ENCODE measurements around the gene CEPT1.
A peak's percentile ranks its signal among the peaks of the same experiment; 100 is the strongest.

CEPT1 gene

DNA sequence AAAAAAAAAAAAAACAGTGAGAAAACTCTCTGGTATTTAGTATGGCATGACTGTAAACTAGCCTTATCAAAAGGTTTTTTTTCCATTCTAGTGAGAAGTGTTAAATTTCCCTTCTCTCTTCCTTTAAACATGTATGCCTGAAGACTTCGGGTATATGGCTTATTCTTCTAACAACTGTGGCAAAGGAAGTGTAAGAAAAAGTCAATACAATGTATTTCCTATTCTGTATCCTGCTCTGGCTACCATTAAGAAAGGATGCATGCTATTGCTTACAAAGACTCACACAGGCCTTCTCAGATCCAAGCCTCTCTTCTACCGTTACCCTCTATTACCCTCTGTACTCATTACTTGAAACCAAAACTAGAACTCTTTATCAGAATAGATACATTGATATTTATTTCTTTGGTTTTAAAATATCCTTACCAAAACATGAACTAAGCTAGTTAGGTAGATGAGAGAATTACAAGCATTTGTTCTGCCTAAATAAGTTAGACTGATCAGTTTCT is 8.4 kb downstream of the CEPT1 start:
- FAIRE-seq (no peak), DNase-seq (ENCODE audit: insufficient read length) (no peak)

DNA sequence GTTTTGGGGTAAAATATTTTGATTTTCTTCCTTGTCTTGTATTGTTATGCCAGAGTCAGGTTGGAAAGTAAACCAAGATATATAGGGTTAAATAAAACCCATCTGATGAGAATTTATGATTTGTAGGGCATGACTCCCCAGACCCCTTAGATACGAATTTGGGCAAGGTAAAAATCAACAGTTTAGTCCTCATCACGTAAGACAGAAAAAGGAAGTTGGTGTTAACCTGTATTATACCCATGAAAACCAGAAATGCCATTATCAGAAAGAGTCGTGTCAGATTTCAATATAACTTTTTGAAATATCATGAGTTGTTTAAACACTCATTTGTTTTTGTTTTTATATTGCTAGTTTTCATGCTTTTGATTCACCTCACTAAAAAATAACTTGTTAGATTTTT is 11.8 kb downstream of the CEPT1 start:
- FAIRE-seq (no peak), DNase-seq (ENCODE audit: insufficient read length) (no peak)
- TF ChIP-seq TAF1 (IDR thresholded peaks at IDR 0.05; ENCODE audit: borderline replicate concordance, low read depth, low read length) = no peak
- no peak for TF ChIP-seq POLR2AphosphoS5 (IDR thresholded peaks at IDR 0.05; ENCODE audit: low read depth, low read length)
- TF ChIP-seq POLR2A (IDR thresholded peaks at IDR 0.05; ENCODE audit: low read depth, low read length) = no peak

More for the DNA sequence above, 8.4 kb downstream of the CEPT1 start:
- TF ChIP-seq POLR2A (IDR thresholded peaks at IDR 0.05; ENCODE audit: low read depth, low read length) (no peak), TAF1 (IDR thresholded peaks at IDR 0.05; ENCODE audit: borderline replicate concordance, low read depth, low read length) (no peak), POLR2AphosphoS5 (IDR thresholded peaks at IDR 0.05; ENCODE audit: low read depth, low read length) (no peak)

DNA sequence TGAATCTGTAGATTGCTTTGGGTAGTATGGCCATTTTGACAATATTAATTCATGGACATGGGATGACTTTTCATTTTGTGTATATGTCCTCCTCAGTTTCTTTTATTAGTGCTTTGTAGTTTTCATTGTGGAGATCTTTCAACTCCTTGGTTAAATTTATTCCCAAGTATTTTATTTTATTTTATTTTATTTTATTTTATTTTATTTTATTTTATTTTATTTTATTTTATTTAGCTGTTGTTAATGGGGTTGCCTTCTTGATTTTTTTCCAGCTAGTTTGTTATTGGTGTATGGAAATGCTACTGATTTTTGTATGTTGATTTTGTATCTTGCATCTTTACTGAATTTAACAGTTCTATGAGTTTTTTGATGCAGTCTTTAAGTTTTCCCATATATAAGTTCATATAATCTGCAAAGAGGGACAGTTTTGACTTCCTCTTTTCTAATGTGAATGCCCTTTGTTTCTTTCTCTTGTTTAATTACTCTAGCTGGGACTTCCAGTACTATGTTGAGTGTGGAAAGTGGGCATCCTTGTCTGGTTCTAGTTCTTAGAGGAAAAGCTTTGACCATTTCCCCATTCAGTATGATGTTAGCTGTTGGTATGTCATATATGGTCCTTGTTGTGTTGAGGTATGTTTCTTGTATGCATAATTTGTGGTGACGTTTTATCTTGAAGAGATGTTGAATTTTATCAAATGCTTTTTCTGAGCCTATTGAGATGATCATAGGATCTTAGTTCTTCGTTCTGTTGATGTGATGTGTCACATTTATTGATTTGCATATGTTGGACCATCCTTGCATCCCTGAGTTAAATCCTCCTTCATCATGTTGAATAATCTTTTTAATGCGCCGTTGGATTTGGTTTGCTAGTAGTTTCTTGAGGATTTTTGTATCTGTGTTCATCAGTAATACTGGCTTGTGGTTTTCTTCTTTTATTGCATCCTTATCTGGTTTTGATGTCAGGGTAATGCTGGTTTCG is 14.3 kb downstream of the CEPT1 start:
- FAIRE-seq = peak; percentile 50
- no peak for DNase-seq (ENCODE audit: insufficient read length)
- TF ChIP-seq POLR2A (IDR thresholded peaks at IDR 0.05; ENCODE audit: low read depth, low read length) (no peak), POLR2AphosphoS5 (IDR thresholded peaks at IDR 0.05; ENCODE audit: low read depth, low read length) (no peak), TAF1 (IDR thresholded peaks at IDR 0.05; ENCODE audit: borderline replicate concordance, low read depth, low read length) (no peak)

DNA sequence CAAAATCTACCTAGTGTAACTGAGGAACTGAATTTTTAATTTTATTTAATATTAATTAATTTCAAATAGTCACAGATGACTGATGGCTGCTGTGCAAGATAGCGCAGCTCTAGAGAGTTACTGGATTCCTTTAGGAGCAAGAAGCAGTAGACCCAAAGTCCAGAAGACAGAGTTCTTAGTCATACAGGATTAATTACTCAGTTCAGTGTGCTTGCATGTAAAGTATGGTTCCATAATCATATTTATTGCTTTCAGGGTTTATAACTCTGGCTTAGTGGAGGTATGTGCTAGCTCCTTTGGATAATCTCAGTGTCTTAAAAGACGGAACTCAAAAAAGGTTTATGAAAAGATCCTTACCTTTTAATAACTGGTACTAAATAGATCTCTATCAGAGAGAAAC is 17.4 kb downstream of the CEPT1 start:
- DNase-seq (ENCODE audit: insufficient read length) (no peak), FAIRE-seq (no peak)
- TF ChIP-seq POLR2A (IDR thresholded peaks at IDR 0.05; ENCODE audit: low read depth, low read length) (no peak), POLR2AphosphoS5 (IDR thresholded peaks at IDR 0.05; ENCODE audit: low read depth, low read length) (no peak), TAF1 (IDR thresholded peaks at IDR 0.05; ENCODE audit: borderline replicate concordance, low read depth, low read length) (no peak)

DNA sequence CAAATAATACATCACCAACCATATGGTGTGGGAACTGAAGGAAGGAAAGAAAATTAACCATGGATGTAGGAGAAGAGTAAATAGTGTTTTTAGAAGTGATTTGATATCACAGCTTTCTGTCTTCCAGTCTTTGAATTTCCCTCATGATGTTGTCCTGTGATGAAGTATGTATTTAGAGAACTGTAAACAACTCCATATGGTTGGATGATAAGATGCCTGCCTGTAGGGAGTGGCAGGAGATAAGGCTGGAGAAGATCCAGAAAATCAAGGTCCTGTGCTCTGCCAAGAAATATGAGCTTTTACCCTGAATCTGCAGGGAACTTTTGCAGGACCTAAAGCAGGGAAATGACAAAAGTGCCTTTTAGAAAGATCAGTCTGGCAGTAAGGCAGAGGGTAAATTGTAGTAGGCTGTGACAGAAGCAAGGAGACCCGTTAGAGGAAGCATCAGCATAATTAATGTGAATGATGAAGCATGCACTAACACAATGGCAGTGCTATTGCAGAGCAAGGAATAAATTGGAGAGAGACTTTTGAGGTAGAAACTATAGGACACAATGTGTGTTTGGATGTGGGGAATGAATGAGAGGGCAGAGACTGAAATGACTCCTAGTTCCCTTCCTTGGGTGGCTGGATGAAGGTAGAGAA is 21.9 kb downstream of the CEPT1 start:
- FAIRE-seq = peak; percentile 21
- DNase-seq (ENCODE audit: insufficient read length) = no peak

DNA sequence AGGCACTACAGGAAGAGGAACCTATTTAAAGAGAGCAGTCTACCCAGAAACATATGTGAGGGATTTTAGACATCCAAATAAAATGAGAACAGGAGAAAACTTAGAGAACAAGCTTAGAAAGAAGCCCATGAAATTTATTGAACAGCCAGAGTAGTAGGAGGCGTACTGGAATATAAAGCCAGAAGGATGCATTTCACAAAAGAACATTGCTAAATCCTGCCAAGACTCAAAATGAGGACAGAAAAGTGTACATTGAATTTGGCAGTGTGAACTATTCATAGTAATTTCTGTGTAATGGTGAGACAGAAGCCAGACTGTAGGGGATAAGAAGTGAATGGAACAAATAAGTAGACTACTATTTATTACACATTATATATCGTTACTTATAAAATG is 22.5 kb downstream of the CEPT1 start:
- TF ChIP-seq TAF1 (IDR thresholded peaks at IDR 0.05; ENCODE audit: borderline replicate concordance, low read depth, low read length) = no peak
- no peak for TF ChIP-seq POLR2AphosphoS5 (IDR thresholded peaks at IDR 0.05; ENCODE audit: low read depth, low read length)
- TF ChIP-seq POLR2A (IDR thresholded peaks at IDR 0.05; ENCODE audit: low read depth, low read length) = no peak
- FAIRE-seq (no peak), DNase-seq (ENCODE audit: insufficient read length) (no peak)

More for the DNA sequence above, 21.9 kb downstream of the CEPT1 start:
- no peak for TF ChIP-seq POLR2AphosphoS5 (IDR thresholded peaks at IDR 0.05; ENCODE audit: low read depth, low read length)

DNA sequence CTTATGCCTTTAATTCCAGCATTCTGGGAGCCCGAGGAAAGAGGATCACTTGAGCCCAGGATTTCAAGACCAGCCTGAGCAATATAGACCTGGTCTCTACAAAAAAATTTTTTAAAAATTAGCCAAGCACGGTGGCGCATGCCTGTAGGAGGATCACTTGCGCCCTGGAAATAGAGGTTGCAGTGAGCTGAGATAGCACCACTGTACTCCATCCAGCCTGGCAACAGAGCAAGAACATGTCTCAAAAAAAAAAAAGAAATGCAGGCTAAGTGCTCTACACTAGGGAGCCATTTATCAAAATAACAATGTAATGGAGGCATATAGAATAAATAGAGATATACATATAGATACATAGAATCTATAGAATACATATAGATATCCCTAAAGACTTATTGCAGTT is 23.3 kb downstream of the CEPT1 start:
- FAIRE-seq = no peak
- DNase-seq (ENCODE audit: insufficient read length) = no peak
- TF ChIP-seq POLR2AphosphoS5 (IDR thresholded peaks at IDR 0.05; ENCODE audit: low read depth, low read length) (no peak), TAF1 (IDR thresholded peaks at IDR 0.05; ENCODE audit: borderline replicate concordance, low read depth, low read length) (no peak), POLR2A (IDR thresholded peaks at IDR 0.05; ENCODE audit: low read depth, low read length) (no peak)

DNA sequence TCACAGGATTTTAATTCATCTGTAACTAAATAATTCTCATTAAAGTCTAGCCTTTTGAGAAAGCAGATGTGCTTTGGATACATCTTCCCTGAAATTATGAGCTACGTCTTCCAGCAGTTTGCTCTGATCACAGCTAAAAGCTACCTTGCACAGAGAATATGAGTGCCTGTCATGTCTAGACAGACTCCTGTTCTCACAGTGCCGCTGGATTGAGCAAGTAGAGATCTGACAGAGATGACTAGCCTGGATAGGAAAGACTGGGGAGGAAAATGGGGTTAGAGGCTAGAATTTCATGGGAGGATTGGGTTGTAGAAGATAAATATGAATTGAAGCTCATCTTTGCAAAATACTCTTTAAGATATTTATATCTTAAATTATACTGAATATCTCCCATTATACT is 24.1 kb downstream of the CEPT1 start:
- no peak for DNase-seq (ENCODE audit: insufficient read length)
- peak; percentile 46 for FAIRE-seq

DNA sequence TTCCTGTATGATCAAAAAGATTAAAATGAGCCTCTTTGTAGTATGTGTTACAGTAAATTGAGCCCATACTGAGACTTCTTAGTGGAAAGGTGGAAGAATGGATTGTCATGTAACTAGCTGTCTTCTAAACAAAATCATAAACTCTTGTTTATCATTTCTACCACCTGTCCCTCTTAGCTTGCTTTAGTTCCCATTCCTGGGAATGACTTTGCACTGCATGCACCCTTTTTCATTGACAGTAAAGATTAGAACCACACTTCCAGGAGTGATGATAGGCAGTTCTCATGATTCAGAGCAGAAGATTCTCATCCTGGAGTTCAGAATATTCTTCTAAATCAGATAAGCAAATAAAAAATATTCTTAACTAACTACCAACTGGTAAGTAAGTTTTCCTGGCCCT is 32.4 kb downstream of the CEPT1 start:
- DNase-seq (ENCODE audit: insufficient read length) = no peak
- TF ChIP-seq POLR2A (IDR thresholded peaks at IDR 0.05; ENCODE audit: low read depth, low read length) (no peak), TAF1 (IDR thresholded peaks at IDR 0.05; ENCODE audit: borderline replicate concordance, low read depth, low read length) (no peak), POLR2AphosphoS5 (IDR thresholded peaks at IDR 0.05; ENCODE audit: low read depth, low read length) (no peak)
- FAIRE-seq = no peak

More for the DNA sequence above, 24.1 kb downstream of the CEPT1 start:
- no peak for TF ChIP-seq POLR2AphosphoS5 (IDR thresholded peaks at IDR 0.05; ENCODE audit: low read depth, low read length)

DNA sequence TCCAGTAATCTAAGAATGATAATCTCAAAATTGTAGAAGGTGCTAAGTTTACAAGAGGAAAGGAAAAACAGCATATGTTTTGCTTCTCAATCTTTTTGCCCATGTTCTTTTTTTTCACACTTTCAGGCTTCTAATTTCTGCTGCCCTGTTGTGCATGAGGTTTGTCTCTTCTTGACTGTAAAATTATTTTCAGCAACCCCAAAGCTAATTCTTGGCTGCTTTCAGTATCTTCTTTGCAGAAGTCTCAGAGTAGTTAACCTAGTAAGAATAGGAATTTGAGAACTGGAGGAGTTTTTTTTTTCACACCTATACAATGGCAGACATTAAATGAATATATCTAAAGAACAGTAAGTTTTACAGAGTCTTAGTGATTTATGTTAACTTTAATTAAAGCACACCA is 34.0 kb downstream of the CEPT1 start:
- TF ChIP-seq TAF1 (IDR thresholded peaks at IDR 0.05; ENCODE audit: borderline replicate concordance, low read depth, low read length) (no peak), POLR2AphosphoS5 (IDR thresholded peaks at IDR 0.05; ENCODE audit: low read depth, low read length) (no peak), POLR2A (IDR thresholded peaks at IDR 0.05; ENCODE audit: low read depth, low read length) (no peak)
- DNase-seq (ENCODE audit: insufficient read length) (no peak), FAIRE-seq (peak; percentile 5)

DNA sequence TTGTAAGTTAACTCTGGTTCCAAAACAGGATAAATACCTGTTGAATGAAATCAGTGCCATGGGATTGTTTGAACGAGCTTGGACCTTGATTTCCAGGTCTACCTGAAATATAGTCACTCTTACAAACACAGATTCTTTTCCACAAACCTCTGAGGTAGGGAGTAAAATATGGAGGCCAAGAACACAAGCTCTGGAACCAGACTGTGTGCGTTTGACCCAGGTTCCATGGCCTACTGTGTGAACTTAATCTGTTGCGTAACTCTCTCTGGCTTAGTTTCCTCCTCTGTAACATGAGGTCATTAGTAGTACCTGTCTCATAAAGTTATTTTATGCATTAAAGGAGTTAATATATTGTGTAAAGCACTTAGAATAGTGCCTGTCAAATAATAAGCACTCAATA is 35.3 kb downstream of the CEPT1 start:
- DNase-seq (ENCODE audit: insufficient read length) (no peak), FAIRE-seq (no peak)
- TF ChIP-seq POLR2AphosphoS5 (IDR thresholded peaks at IDR 0.05; ENCODE audit: low read depth, low read length) = no peak
- no peak for TF ChIP-seq TAF1 (IDR thresholded peaks at IDR 0.05; ENCODE audit: borderline replicate concordance, low read depth, low read length)
- no peak for TF ChIP-seq POLR2A (IDR thresholded peaks at IDR 0.05; ENCODE audit: low read depth, low read length)

DNA sequence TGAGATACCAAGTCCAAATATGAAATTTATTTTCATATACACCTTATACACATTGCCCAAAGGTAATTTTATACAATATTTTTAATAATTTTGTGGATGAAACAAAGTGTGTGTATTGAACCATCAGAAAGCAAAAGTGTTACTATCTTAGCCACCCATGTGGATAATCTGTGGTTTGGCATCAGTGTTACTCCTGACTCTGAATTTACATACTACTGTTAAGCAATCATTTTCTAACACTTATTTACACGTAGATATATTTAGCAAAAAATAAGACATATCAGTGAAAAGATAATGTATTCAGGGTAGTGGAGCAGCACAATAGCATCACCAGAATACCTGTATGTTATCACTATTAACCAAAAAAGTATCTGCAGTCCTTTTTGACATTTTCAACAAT is 36.7 kb downstream of the CEPT1 start:
- no peak for DNase-seq (ENCODE audit: insufficient read length)
- TF ChIP-seq POLR2AphosphoS5 (IDR thresholded peaks at IDR 0.05; ENCODE audit: low read depth, low read length) (no peak), TAF1 (IDR thresholded peaks at IDR 0.05; ENCODE audit: borderline replicate concordance, low read depth, low read length) (no peak), POLR2A (IDR thresholded peaks at IDR 0.05; ENCODE audit: low read depth, low read length) (no peak)
- no peak for FAIRE-seq

Data from GM12892 (cell line).